CD4-positive, alpha-beta memory T cell (primary cell): ENCODE data around the gene PLCB1. TPM values are rescaled to one million over a fixed set of nuclear protein-coding genes. Genes with fewer than 3 reads are reported as not detected.

Experiments
- polyA plus RNA-seq, 2 donors: library from polyadenylated mRNA; unstranded; fragments of 300-500 nt; fragmentation: Illumina TruSeq; gene quantifications; one replicate each; pipeline ENCODE4 v1.2.3, GENCODE V29; 2021
- total RNA-seq, 2 experiments: library from RNA; stranded (reverse); gene quantifications; one replicate each; pipeline ENCODE4 v1.2.3, GENCODE V29; 2021

The PLCB1 gene
- total and polyA plus RNA-seq, 4 experiments from 2014 or later, result 5.5 to 9.6 (median 8.2) TPM

Other genes with a start within 250 kb of the PLCB1 start
- not detected for gene HAO1, start 191.8 kb upstream of the PLCB1 start, total RNA-seq
- not detected for gene HAO1, start 191.8 kb upstream of the PLCB1 start, polyA plus RNA-seq
- 10 to 100 TPM; 71.6 to 74.6 TPM for gene TMX4, start 112.5 kb upstream of the PLCB1 start, total RNA-seq
- 10 to 100 TPM; 62.5 to 72.5 TPM for gene TMX4, start 112.5 kb upstream of the PLCB1 start, polyA plus RNA-seq